ENCODE measurements around the gene ASTN2. TPM values are rescaled to one million over a fixed set of nuclear protein-coding genes. Genes with fewer than 3 reads are reported as not detected.
"Not testable (repeated sequence)": the region's sequence is repeated elsewhere in the genome, so short reads cannot be mapped to it uniquely, and the experiment has no call there.

The ASTN2 gene
- total RNA-seq, 1 donor from 2014 or later, result 10.0 TPM

DNA sequence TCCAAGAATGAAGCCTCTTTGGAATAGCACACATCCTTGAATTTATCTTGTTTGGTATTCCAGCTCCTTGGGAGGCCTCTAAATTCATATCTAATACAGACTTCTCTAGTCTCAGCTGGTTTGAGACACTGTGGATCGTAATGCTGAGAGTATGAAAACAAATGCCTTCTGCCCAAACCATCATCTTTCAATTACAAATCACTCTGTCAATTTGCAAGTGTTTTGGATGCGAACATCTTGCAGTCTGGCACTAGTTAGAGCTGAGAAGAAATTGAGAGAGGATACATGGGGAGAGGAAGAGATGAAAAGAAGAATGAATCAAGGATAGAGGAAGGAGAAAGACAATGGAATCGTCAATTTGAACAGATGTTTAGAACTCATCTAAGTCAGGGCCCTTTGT, 342.6 kb downstream of the ASTN2 start:
- Mint-ChIP-seq H3K27ac (ENCODE audit: unreplicated experiment) (no peak overlapping the region), H3K9me3 (ENCODE audit: unreplicated experiment) (no peaks in the 10 kb centered on the region), H3K27me3 (ENCODE audit: unreplicated experiment) (no peaks in the 10 kb centered on the region), H3K4me3 (ENCODE audit: unreplicated experiment) (no peak overlapping the region), H3K36me3 (ENCODE audit: low read depth, unreplicated experiment) (no peaks in the 10 kb centered on the region), H3K4me1 (ENCODE audit: unreplicated experiment) (peaks cover 5% of the 10 kb centered on the region)
- TF ChIP-seq, protein P1, sequence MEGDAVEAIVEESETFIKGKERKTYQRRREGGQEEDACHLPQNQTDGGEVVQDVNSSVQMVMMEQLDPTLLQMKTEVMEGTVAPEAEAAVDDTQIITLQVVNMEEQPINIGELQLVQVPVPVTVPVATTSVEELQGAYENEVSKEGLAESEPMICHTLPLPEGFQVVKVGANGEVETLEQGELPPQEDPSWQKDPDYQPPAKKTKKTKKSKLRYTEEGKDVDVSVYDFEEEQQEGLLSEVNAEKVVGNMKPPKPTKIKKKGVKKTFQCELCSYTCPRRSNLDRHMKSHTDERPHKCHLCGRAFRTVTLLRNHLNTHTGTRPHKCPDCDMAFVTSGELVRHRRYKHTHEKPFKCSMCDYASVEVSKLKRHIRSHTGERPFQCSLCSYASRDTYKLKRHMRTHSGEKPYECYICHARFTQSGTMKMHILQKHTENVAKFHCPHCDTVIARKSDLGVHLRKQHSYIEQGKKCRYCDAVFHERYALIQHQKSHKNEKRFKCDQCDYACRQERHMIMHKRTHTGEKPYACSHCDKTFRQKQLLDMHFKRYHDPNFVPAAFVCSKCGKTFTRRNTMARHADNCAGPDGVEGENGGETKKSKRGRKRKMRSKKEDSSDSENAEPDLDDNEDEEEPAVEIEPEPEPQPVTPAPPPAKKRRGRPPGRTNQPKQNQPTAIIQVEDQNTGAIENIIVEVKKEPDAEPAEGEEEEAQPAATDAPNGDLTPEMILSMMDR (IDR thresholded peaks at IDR 0.05; ENCODE audit: unreplicated experiment), result no peak
- DNase-seq (ENCODE audit: low spot score), result no peak

DNA sequence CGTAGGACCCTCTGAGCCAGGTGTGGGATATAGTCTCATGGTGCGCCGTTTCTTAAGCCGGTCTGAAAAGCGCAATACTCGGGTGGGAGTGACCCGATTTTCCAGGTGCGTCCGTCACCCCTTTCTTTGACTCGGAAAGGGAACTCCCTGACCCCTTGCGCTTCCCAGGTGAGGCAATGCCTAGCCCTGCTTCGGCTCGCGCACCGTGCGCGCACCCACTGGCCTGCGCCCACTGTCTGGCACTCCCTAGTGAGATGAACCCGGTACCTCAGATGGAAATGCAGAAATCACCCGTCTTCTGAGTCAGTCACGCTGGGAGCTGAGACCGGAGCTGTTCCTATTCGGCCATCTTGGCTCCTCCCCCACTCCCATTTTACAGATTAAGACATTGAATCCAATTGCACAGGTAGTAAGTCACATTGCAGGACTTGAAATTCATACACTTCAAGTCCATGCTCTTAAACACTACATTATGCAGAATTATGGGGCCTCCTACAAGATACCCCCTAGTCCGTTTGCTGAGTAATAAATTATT, 343.1 kb downstream of the ASTN2 start:
- H3K36me3 Mint-ChIP-seq (ENCODE audit: low read depth, unreplicated experiment); H3K27ac Mint-ChIP-seq (ENCODE audit: unreplicated experiment); H3K4me1 Mint-ChIP-seq (ENCODE audit: unreplicated experiment): not testable (repeated sequence)

DNA sequence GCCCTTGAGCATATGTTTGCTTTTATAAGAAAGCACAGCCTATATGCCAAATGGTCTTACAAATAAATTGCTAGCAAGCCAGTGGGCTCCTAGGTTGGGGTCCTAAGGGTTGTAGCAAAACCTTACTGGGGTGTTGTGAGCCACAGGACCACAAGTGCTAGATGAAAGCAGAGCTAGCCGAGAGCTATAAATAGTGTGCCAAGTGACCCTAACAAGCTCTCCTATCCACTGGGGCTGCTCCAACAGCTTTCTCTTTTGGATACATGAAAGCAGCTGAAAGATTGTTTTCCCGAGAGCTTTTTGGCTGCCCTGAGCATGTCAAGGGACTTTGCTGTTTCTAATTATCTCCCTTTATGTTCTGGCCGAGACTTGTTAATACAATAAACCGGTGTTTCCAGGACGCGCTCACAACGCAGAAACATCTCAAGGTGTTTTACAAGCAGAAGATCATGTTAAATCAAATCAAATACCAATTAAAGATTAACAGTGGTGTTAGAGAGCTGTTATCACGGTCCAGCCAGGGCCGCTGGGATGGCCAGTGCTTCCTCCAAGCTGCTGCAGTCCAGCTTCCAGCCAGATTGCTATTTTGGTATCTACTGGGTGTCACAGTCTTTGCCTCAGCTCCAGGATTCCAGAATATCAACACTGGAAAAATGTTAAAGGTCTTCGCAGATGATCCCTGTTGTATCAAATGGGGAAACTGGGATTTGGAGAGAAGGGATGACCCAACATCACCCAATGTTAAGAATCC, 351.0 kb downstream of the ASTN2 start:
- Mint-ChIP-seq H3K27me3 (ENCODE audit: unreplicated experiment) (no peaks in the 10 kb centered on the region), H3K36me3 (ENCODE audit: low read depth, unreplicated experiment) (no peaks in the 10 kb centered on the region), H3K9me3 (ENCODE audit: unreplicated experiment) (no peaks in the 10 kb centered on the region), H3K4me3 (ENCODE audit: unreplicated experiment) (no peak overlapping the region), H3K4me1 (ENCODE audit: unreplicated experiment) (no peaks in the 10 kb centered on the region), H3K27ac (ENCODE audit: unreplicated experiment) (no peak overlapping the region)
- no peak for DNase-seq (ENCODE audit: low spot score)
- TF ChIP-seq, protein P1 (IDR thresholded peaks at IDR 0.05; ENCODE audit: unreplicated experiment), result no peak

More for the DNA sequence above, 343.1 kb downstream of the ASTN2 start:
- not testable (repeated sequence) for H3K4me3 Mint-ChIP-seq (ENCODE audit: unreplicated experiment); H3K27me3 Mint-ChIP-seq (ENCODE audit: unreplicated experiment); DNase-seq (ENCODE audit: low spot score); H3K9me3 Mint-ChIP-seq (ENCODE audit: unreplicated experiment)

DNA sequence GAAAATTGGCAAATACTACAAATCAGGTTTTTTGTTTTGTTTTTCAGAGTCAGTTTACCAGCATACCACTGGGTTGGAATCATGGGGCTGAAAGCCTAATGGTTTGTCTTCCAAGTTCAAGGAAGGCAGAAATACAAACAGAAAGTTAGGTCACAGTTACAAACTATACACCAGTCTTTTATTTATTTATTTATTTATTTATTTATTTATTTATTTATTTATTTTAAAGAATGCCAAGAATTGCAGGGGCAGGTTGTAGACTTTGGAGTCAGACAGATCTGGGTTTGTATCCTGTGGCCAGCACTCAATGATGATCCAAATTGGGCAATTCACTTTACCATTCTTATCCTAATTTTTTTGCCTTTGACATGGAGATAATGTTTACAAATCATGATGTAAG, 353.9 kb downstream of the ASTN2 start:
- H3K36me3 Mint-ChIP-seq (ENCODE audit: low read depth, unreplicated experiment), result no peaks in the 10 kb centered on the region
- H3K27me3 Mint-ChIP-seq (ENCODE audit: unreplicated experiment), result no peaks in the 10 kb centered on the region
- H3K9me3 Mint-ChIP-seq (ENCODE audit: unreplicated experiment), result no peaks in the 10 kb centered on the region
- H3K4me1 Mint-ChIP-seq (ENCODE audit: unreplicated experiment), result no peaks in the 10 kb centered on the region
- no peak overlapping the region for H3K4me3 Mint-ChIP-seq (ENCODE audit: unreplicated experiment)
- no peak overlapping the region for H3K27ac Mint-ChIP-seq (ENCODE audit: unreplicated experiment)
- DNase-seq (ENCODE audit: low spot score), result no peak
- TF ChIP-seq, protein P1 (IDR thresholded peaks at IDR 0.05; ENCODE audit: unreplicated experiment), result no peak

DNA sequence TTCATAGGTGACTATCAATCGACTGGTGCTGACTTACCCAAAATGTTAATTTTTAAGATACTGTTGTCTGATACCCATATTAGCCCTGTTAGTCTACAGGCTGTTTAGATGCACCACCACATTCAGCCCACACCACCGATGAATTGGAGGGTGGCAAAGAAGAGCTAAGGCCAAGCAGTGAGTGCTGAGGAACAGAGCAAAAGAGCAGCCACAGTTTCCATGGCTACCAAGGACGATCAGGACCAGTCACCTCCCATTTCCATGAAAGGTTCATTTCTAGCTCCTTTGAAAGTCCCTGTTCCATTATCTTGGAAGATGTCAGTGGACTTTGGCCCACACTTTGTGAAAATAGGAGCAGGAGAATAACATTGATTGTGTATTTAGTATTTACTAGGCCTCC, 364.9 kb downstream of the ASTN2 start:
- Mint-ChIP-seq H3K4me3 (ENCODE audit: unreplicated experiment) (no peak overlapping the region), H3K36me3 (ENCODE audit: low read depth, unreplicated experiment) (no peaks in the 10 kb centered on the region), H3K27ac (ENCODE audit: unreplicated experiment) (no peak overlapping the region), H3K27me3 (ENCODE audit: unreplicated experiment) (no peaks in the 10 kb centered on the region), H3K9me3 (ENCODE audit: unreplicated experiment) (no peaks in the 10 kb centered on the region), H3K4me1 (ENCODE audit: unreplicated experiment) (peaks cover 9% of the 10 kb centered on the region)
- no peak for DNase-seq (ENCODE audit: low spot score)
- TF ChIP-seq, protein P1 (IDR thresholded peaks at IDR 0.05; ENCODE audit: unreplicated experiment), result no peak
